ENCODE measurements around the gene IL2RA. TPM values are rescaled to one million over a fixed set of nuclear protein-coding genes. Genes with fewer than 3 reads are reported as not detected.

The IL2RA gene
- total RNA-seq, 1 experiment from 2014 or later: 0.59 TPM

DNA sequence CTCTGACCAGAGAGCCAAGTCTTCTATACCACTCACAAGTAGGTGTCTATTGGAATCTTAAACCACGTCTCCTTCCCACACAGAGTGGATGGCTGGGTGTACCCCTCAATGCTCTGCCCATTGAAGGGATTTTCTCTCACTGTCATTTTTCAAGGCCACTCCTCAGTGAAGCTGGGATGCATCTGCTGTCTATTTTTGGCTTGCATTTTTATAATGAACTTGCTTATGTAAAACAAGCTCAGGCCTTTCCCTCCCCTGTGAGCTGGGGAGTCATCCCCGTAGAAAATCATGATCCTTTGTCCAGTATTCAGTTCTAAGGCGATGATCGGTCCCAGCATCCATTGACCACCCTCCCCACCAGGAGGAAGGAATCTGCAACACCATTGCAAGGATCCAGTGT, 16.9 kb upstream of the IL2RA start:
- Histone ChIP-seq H3K36me3 (ENCODE audit: control insufficient read depth in 1 of 2, insufficient read depth in 2 of 2, low read length in 2 of 2) (no peaks in the 10 kb centered on the region), H3K27me3 (ENCODE audit: insufficient read depth, low read length) (peaks cover 38% of the 10 kb centered on the region), H3K4me2 (ENCODE audit: low read length) (no peak overlapping the region), H3K4me1 (ENCODE audit: control insufficient read depth in 1 of 2, insufficient read depth in 2 of 2, low read length in 2 of 2) (no peaks in the 10 kb centered on the region), H2AFZ (ENCODE audit: low read depth, low read length, poor library complexity, severe bottlenecking) (no peak overlapping the region), H4K20me1 (ENCODE audit: insufficient read depth) (no peaks in the 10 kb centered on the region), H3K4me3 (replicated peaks in 1 of 2; ENCODE audit: low read depth in 1 of 2, low read length in 2 of 2) (no peak overlapping the region), H3K79me2 (ENCODE audit: insufficient read depth, low read length) (no peaks in the 10 kb centered on the region), H3K9ac (ENCODE audit: low read length) (no peak overlapping the region), H3K27ac (ENCODE audit: low read depth, low read length) (no peak overlapping the region), H3K9me2 (ENCODE audit: insufficient read depth) (no peaks in the 10 kb centered on the region), H3K9me3 (ENCODE audit: control insufficient read depth in 1 of 2, insufficient read depth in 1 of 2, low read depth in 1 of 2, low read length in 2 of 2) (no peaks in the 10 kb centered on the region)
- ChIA-PET POLR2A (no interaction called here), RAD21 (ENCODE audit: low non-redundant PET in 1 of 2, low total read pairs in 2 of 2, uncharacterized antibody in 2 of 2, unreplicated experiment in 2 of 2) (no interaction called here), CTCF (no interaction called here)
- ATAC-seq: no peak
- BruUV-seq (replicated peaks): no TSS peak
- DNase-seq (ENCODE audit: low read depth, low spot score): no peak
- intact Hi-C loops (cut with micrococcal nuclease): no loop called here
- TF ChIP-seq, protein P1, sequence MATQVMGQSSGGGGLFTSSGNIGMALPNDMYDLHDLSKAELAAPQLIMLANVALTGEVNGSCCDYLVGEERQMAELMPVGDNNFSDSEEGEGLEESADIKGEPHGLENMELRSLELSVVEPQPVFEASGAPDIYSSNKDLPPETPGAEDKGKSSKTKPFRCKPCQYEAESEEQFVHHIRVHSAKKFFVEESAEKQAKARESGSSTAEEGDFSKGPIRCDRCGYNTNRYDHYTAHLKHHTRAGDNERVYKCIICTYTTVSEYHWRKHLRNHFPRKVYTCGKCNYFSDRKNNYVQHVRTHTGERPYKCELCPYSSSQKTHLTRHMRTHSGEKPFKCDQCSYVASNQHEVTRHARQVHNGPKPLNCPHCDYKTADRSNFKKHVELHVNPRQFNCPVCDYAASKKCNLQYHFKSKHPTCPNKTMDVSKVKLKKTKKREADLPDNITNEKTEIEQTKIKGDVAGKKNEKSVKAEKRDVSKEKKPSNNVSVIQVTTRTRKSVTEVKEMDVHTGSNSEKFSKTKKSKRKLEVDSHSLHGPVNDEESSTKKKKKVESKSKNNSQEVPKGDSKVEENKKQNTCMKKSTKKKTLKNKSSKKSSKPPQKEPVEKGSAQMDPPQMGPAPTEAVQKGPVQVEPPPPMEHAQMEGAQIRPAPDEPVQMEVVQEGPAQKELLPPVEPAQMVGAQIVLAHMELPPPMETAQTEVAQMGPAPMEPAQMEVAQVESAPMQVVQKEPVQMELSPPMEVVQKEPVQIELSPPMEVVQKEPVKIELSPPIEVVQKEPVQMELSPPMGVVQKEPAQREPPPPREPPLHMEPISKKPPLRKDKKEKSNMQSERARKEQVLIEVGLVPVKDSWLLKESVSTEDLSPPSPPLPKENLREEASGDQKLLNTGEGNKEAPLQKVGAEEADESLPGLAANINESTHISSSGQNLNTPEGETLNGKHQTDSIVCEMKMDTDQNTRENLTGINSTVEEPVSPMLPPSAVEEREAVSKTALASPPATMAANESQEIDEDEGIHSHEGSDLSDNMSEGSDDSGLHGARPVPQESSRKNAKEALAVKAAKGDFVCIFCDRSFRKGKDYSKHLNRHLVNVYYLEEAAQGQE (IDR thresholded peaks at IDR 0.05; ENCODE audit: low read depth): no peak
- TF ChIP-seq POLR2A (IDR thresholded peaks at IDR 0.05; ENCODE audit: borderline replicate concordance, extremely low read depth, insufficient read depth, insufficient read length): no peak
- TF ChIP-seq CBX3 (IDR thresholded peaks at IDR 0.05; ENCODE audit: low read depth): no peak
- TF ChIP-seq SP1 (IDR thresholded peaks at IDR 0.05; ENCODE audit: low read depth): no peak
- no peak for TF ChIP-seq SIN3A (IDR thresholded peaks at IDR 0.05; ENCODE audit: low read depth)
- TF ChIP-seq FOSL1 (IDR thresholded peaks at IDR 0.05; ENCODE audit: low read depth): no peak
- TF ChIP-seq JUND (IDR thresholded peaks at IDR 0.05): no peak

DNA sequence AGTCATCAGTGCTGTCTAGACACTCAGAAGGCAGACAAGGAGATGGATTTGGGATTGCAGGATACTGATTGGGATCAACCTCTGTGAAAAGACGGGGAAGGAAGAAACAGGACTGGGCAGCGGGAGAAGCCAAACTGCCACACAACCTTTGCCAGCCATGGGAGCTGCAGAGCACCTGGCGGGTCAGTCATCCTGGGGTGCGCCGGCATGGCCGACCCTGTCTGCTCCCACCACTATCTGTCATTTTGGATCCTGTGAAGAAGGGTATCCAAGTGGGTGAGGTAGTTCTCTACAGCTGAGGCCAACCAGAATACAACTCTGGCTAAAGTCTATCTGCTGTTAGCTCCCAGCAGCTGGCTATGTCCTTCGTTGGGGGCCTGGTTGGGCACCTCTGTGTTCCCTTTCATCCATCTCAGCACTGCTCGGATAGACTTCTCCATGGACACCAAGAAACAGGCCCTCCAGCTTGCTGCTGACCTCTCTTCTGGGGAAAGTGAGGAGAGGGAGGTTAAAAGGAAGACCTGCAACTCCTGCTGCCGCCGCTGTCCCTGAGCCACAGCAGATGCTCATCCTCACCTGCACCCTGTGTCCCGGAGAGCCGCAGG, 15.0 kb upstream of the IL2RA start:
- Histone ChIP-seq H3K27me3 (ENCODE audit: insufficient read depth, low read length) (peaks cover 25% of the 10 kb centered on the region), H3K9ac (ENCODE audit: low read length) (no peak overlapping the region), H4K20me1 (ENCODE audit: insufficient read depth) (no peaks in the 10 kb centered on the region), H3K79me2 (ENCODE audit: insufficient read depth, low read length) (no peaks in the 10 kb centered on the region), H2AFZ (ENCODE audit: low read depth, low read length, poor library complexity, severe bottlenecking) (no peak overlapping the region), H3K4me2 (ENCODE audit: low read length) (no peak overlapping the region), H3K36me3 (ENCODE audit: control insufficient read depth in 1 of 2, insufficient read depth in 2 of 2, low read length in 2 of 2) (no peaks in the 10 kb centered on the region), H3K27ac (ENCODE audit: low read depth, low read length) (no peak overlapping the region), H3K4me1 (ENCODE audit: control insufficient read depth in 1 of 2, insufficient read depth in 2 of 2, low read length in 2 of 2) (no peaks in the 10 kb centered on the region), H3K4me3 (replicated peaks in 1 of 2; ENCODE audit: low read depth in 1 of 2, low read length in 2 of 2) (no peak overlapping the region), H3K9me2 (ENCODE audit: insufficient read depth) (no peaks in the 10 kb centered on the region), H3K9me3 (ENCODE audit: control insufficient read depth in 1 of 2, insufficient read depth in 1 of 2, low read depth in 1 of 2, low read length in 2 of 2) (no peaks in the 10 kb centered on the region)
- ChIA-PET RAD21 (ENCODE audit: low non-redundant PET in 1 of 2, low total read pairs in 2 of 2, uncharacterized antibody in 2 of 2, unreplicated experiment in 2 of 2) (no interaction called here), CTCF (no interaction called here), POLR2A (no interaction called here)
- DNase-seq (ENCODE audit: low read depth, low spot score): no peak
- no peak for ATAC-seq
- intact Hi-C loops (cut with micrococcal nuclease): no loop called here
- BruUV-seq (replicated peaks): no TSS peak
- TF ChIP-seq ZNF274 (IDR thresholded peaks at IDR 0.05; ENCODE audit: low read depth, low read length) (no peak), POLR2A (IDR thresholded peaks at IDR 0.05; ENCODE audit: borderline replicate concordance, extremely low read depth, insufficient read depth, insufficient read length) (no peak)
- TF ChIP-seq, protein P2, sequence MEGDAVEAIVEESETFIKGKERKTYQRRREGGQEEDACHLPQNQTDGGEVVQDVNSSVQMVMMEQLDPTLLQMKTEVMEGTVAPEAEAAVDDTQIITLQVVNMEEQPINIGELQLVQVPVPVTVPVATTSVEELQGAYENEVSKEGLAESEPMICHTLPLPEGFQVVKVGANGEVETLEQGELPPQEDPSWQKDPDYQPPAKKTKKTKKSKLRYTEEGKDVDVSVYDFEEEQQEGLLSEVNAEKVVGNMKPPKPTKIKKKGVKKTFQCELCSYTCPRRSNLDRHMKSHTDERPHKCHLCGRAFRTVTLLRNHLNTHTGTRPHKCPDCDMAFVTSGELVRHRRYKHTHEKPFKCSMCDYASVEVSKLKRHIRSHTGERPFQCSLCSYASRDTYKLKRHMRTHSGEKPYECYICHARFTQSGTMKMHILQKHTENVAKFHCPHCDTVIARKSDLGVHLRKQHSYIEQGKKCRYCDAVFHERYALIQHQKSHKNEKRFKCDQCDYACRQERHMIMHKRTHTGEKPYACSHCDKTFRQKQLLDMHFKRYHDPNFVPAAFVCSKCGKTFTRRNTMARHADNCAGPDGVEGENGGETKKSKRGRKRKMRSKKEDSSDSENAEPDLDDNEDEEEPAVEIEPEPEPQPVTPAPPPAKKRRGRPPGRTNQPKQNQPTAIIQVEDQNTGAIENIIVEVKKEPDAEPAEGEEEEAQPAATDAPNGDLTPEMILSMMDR (IDR thresholded peaks at IDR 0.05 in 2 of 3, conservative IDR thresholded peaks at IDR 0.05 in 1 of 3; ENCODE audit: borderline replicate concordance in 1 of 3, insufficient read depth in 1 of 3, low read depth in 2 of 3, low read length in 2 of 3): no peak

Measured in HCT116 (cell line).